Esophagus muscularis mucosa (tissue), 4 donors: Measurements from ENCODE around the gene PLEKHG4B.

ENCODE experiments used
- CTCF ChIP-seq, 3 experiments: fragments of 200-600 bp in 2 of 3; fragments of 450-650 bp in 1 of 3; sonication (generic) in 2 of 3; IDR thresholded peaks; one replicate each; pipeline ENCODE4 v1.5.1; 2017 to 2019; ENCODE audit warnings: antibody characterized with exemption in 3 of 3, mild to moderate bottlenecking in 2 of 3, moderate library complexity in 1 of 3
- EP300 ChIP-seq: sonication (generic); formaldehyde crosslinking; IDR thresholded peaks from one replicate; pipeline ENCODE4 v1.6.1; 2017; ENCODE audit warnings: antibody characterized with exemption
- POLR2A ChIP-seq: fragments of 450-650 bp; IDR thresholded peaks from one replicate; pipeline ENCODE4 v1.6.1; 2017; ENCODE audit warnings: antibody characterized with exemption, moderate library complexity, mild to moderate bottlenecking, low read depth
- POLR2AphosphoS5 ChIP-seq, 2 donors: sonication (generic); formaldehyde crosslinking; IDR thresholded peaks; one replicate each; pipeline ENCODE4 v1.6.1; 2017; ENCODE audit warnings: antibody characterized with exemption in 2 of 2

- TF ChIP-seq CTCF (IDR thresholded peaks at IDR 0.05), result no peak
- no peak for TF ChIP-seq POLR2A
- no peak for TF ChIP-seq POLR2AphosphoS5 (IDR thresholded peaks at IDR 0.05)
- TF ChIP-seq EP300, result no peak
Observed at GRCh38 chr5:228886-229285, 136.9 kb downstream of the PLEKHG4B start.
